ENCODE results near the gene TMEM151A. TPM values are rescaled to one million over a fixed set of nuclear protein-coding genes. Genes with fewer than 3 reads are reported as not detected.
"Not testable (repeated sequence)": the region's sequence is repeated elsewhere in the genome, so short reads cannot be mapped to it uniquely, and the experiment has no call there.

The TMEM151A gene
- total RNA-seq, 8 experiments from 2014 or later: 0.63 to 8.3 (median 3.7) TPM; not detected in 1

GRCh38 chr11:66268952-66269905 is 22.5 kb upstream of the TMEM151A start:
- in situ Hi-C loops (cut with MboI; ENCODE audit: low pct_unique_long_range_greater_than_20kb in 2 of 9, low sequenced_read_pairs in 9 of 9, unreplicated experiment in 9 of 9): no loop called here
- H3K4me3 ChIP-seq: peak overlapping the region; percentile 68 to 94 (median 80)
- H3K4me1 ChIP-seq (replicated peaks in 1 of 2): peaks cover 13 to 14% of the 10 kb centered on the region in 2 donors
- peak overlapping the region; percentile 99 for H3K27ac ChIP-seq
- ATAC-seq (replicated peaks in 6 of 8): peak in 3 of 8 experiments; percentile 1 to 3 (median 2)
- 0 to 80% (median 13%) methylated on average over 1 to 19 of the region's 32 CpGs; no CpG with 5 or more reads in 2 of the 10 experiments for WGBS, 10 experiments

GRCh38 chr11:66271816-66272215 is 19.9 kb upstream of the TMEM151A start:
- Histone ChIP-seq H3K27ac (no peak overlapping the region), H3K4me1 (replicated peaks in 1 of 2) (peaks cover 9 to 10% of the 10 kb centered on the region in 2 donors), H3K4me3 (no peak overlapping the region)
- WGBS, 10 experiments: 73 to 100% (median 95%) methylated on average over 1 to 3 of the region's 7 CpGs; no CpG with 5 or more reads in 4 of the 10 experiments
- ATAC-seq (replicated peaks in 6 of 8): no peak
- in situ Hi-C loops (cut with MboI; ENCODE audit: low pct_unique_long_range_greater_than_20kb in 2 of 9, low sequenced_read_pairs in 9 of 9, unreplicated experiment in 9 of 9): no loop called here

GRCh38 chr11:66272596-66272995 is 19.1 kb upstream of the TMEM151A start:
- WGBS, 10 experiments: 70 to 100% (median 100%) methylated on average over 1 to 2 of the region's 2 CpGs; no CpG with 5 or more reads in 3 of the 10 experiments

GRCh38 chr11:66274219-66274618 is 17.5 kb upstream of the TMEM151A start:
- Histone ChIP-seq H3K4me1 (replicated peaks in 1 of 2) (peaks cover 13 to 16% of the 10 kb centered on the region in 2 donors), H3K4me3 (no peak overlapping the region), H3K27ac (no peak overlapping the region)
- no peak for ATAC-seq (replicated peaks in 6 of 8)
- 86% methylated on average over 1 of the region's 1 CpG; no CpG with 5 or more reads in 9 of the 10 experiments for WGBS, 10 experiments
- in situ Hi-C loops (cut with MboI; ENCODE audit: low pct_unique_long_range_greater_than_20kb in 2 of 9, low sequenced_read_pairs in 9 of 9, unreplicated experiment in 9 of 9): no loop called here

More at GRCh38 chr11:66272596-66272995, 19.1 kb upstream of the TMEM151A start:
- Histone ChIP-seq H3K27ac (no peak overlapping the region), H3K4me3 (no peak overlapping the region), H3K4me1 (replicated peaks in 1 of 2) (peaks cover 13% of the 10 kb centered on the region in 2 donors)
- ATAC-seq (replicated peaks in 6 of 8): no peak
- in situ Hi-C loops (cut with MboI; ENCODE audit: low pct_unique_long_range_greater_than_20kb in 2 of 9, low sequenced_read_pairs in 9 of 9, unreplicated experiment in 9 of 9): no loop called here

- ATAC-seq (replicated peaks in 6 of 8): no peak
- WGBS, 10 experiments: 91 to 100% (median 99%) methylated on average over 2 to 6 of the region's 8 CpGs; no CpG with 5 or more reads in 6 of the 10 experiments
- Histone ChIP-seq H3K4me1 (replicated peaks in 1 of 2) (peaks cover 18 to 20% of the 10 kb centered on the region in 2 donors), H3K27ac (no peak overlapping the region), H3K4me3 (no peak overlapping the region)
- in situ Hi-C loops (cut with MboI; ENCODE audit: low pct_unique_long_range_greater_than_20kb in 2 of 9, low sequenced_read_pairs in 9 of 9, unreplicated experiment in 9 of 9): no loop called here
These were observed 16.3 kb upstream of the TMEM151A start for GRCh38 chr11:66275396-66275795.

- in situ Hi-C loops (cut with MboI; ENCODE audit: low pct_unique_long_range_greater_than_20kb in 2 of 9, low sequenced_read_pairs in 9 of 9, unreplicated experiment in 9 of 9): no loop called here
- WGBS, 10 experiments: 100% methylated on average over 1 to 2 of the region's 14 CpGs; no CpG with 5 or more reads in 7 of the 10 experiments
- H3K4me1 ChIP-seq (replicated peaks in 1 of 2): peaks cover 22 to 25% of the 10 kb centered on the region in 2 donors
- ATAC-seq (replicated peaks in 6 of 8): no peak
- H3K4me3 ChIP-seq: no peak overlapping the region
- no peak overlapping the region for H3K27ac ChIP-seq
These were observed 15.6 kb upstream of the TMEM151A start for GRCh38 chr11:66275984-66276612.

GRCh38 chr11:66276619-66277018 is 15.1 kb upstream of the TMEM151A start:
- H3K27ac ChIP-seq; in situ Hi-C loops (cut with MboI; ENCODE audit: low pct_unique_long_range_greater_than_20kb in 2 of 9, low sequenced_read_pairs in 9 of 9, unreplicated experiment in 9 of 9); H3K4me3 ChIP-seq; ATAC-seq (replicated peaks in 6 of 8): not testable (repeated sequence)
- peaks cover 27 to 28% of the 10 kb centered on the region in 2 donors for H3K4me1 ChIP-seq (replicated peaks in 1 of 2)
- WGBS, 10 experiments: 64 to 100% methylated on average over 2 of the region's 13 CpGs; no CpG with 5 or more reads in 8 of the 10 experiments

GRCh38 chr11:66277064-66277463 is 14.6 kb upstream of the TMEM151A start:
- 40 to 90% methylated on average over 1 to 2 of the region's 4 CpGs; no CpG with 5 or more reads in 8 of the 10 experiments for whole genome bisulfite sequencing, 10 experiments
- ATAC-seq (replicated peaks in 6 of 8); H3K4me3 ChIP-seq; H3K27ac ChIP-seq; in situ Hi-C loops (cut with MboI; ENCODE audit: low pct_unique_long_range_greater_than_20kb in 2 of 9, low sequenced_read_pairs in 9 of 9, unreplicated experiment in 9 of 9): not testable (repeated sequence)
- H3K4me1 ChIP-seq (replicated peaks in 1 of 2): peaks cover 31 to 32% of the 10 kb centered on the region in 2 donors

GRCh38 chr11:66277471-66278362 is 14.0 kb upstream of the TMEM151A start, which contains the start of gene CNIH2:
Gene CNIH2 (plus strand): TSS chr11:66278175. CDS start chr11:66278457, 282 bp downstream.
- in situ Hi-C loops (cut with MboI; ENCODE audit: low pct_unique_long_range_greater_than_20kb in 2 of 9, low sequenced_read_pairs in 9 of 9, unreplicated experiment in 9 of 9): no loop called here
- peaks cover 36 to 37% of the 10 kb centered on the region in 2 donors for H3K4me1 ChIP-seq (replicated peaks in 1 of 2)
- no CpG with 5 or more reads among the region's 84 CpGs for WGBS, 10 experiments
- peak within 1 kb of the TSS; percentile 89 to 91 for H3K27ac ChIP-seq
- ATAC-seq (replicated peaks in 6 of 8): peak; percentile 28 to 56 (median 46)
- H3K4me3 ChIP-seq: peak within 1 kb of the TSS; percentile 73 to 95 (median 79)

- peak overlapping the region; percentile 73 to 95 (median 79) for H3K4me3 ChIP-seq
- peaks cover 42 to 45% of the 10 kb centered on the region in 2 donors for H3K4me1 ChIP-seq (replicated peaks in 1 of 2)
- in situ Hi-C loops (cut with MboI; ENCODE audit: low pct_unique_long_range_greater_than_20kb in 2 of 9, low sequenced_read_pairs in 9 of 9, unreplicated experiment in 9 of 9): no loop called here
- peak overlapping the region; percentile 89 to 91 for H3K27ac ChIP-seq
- no CpG with 5 or more reads among the region's 45 CpGs for WGBS, 10 experiments
- ATAC-seq (replicated peaks in 6 of 8): peak in 6 of 8 experiments; percentile 1 to 10 (median 8)
These were observed 13.2 kb upstream of the TMEM151A start for GRCh38 chr11:66278363-66279091.

GRCh38 chr11:66279092-66279734 is 12.5 kb upstream of the TMEM151A start:
- in situ Hi-C loops (cut with MboI; ENCODE audit: low pct_unique_long_range_greater_than_20kb in 2 of 9, low sequenced_read_pairs in 9 of 9, unreplicated experiment in 9 of 9): no loop called here
- 90 to 100% (median 100%) methylated on average over 1 to 2 of the region's 15 CpGs; no CpG with 5 or more reads in 7 of the 10 experiments for WGBS, 10 experiments
- peak in 5 of 8 experiments; percentile 12 to 41 (median 32) for ATAC-seq (replicated peaks in 6 of 8)
- peak overlapping the region; percentile 82 to 89 for H3K27ac ChIP-seq
- H3K4me3 ChIP-seq: peak overlapping the region; percentile 73 to 95 (median 79)
- H3K4me1 ChIP-seq (replicated peaks in 1 of 2): peaks cover 42 to 45% of the 10 kb centered on the region in 2 donors

All from motor neuron (in vitro differentiated cells).